ENCODE measurements around the gene GRM8. TPM values are rescaled to one million over a fixed set of nuclear protein-coding genes. Genes with fewer than 3 reads are reported as not detected.

The GRM8 gene
- total and polyA plus RNA-seq, 4 donors, result 0.28 to 4.9 (median 2.8) TPM

- Histone ChIP-seq H3K4me3 (ENCODE audit: low read depth in 1 of 3, low read length in 3 of 3) (no peak overlapping the region), H3K4me1 (ENCODE audit: control insufficient read depth in 4 of 4, insufficient read depth in 4 of 4, low read length in 3 of 4) (no peaks in the 10 kb centered on the region), H3K27ac (ENCODE audit: low read depth in 1 of 2, low read length in 2 of 2) (no peak overlapping the region), H3K36me3 (ENCODE audit: control insufficient read depth in 4 of 4, insufficient read depth in 3 of 4, low read depth in 1 of 4, low read length in 3 of 4) (no peaks in the 10 kb centered on the region), H3K9me3 (ENCODE audit: control insufficient read depth in 4 of 4, low read length in 3 of 4) (peaks cover 1 to 6% (median 3%) of the 10 kb centered on the region in 4 donors), H3K9ac (ENCODE audit: low read depth in 1 of 2, low read length in 2 of 2) (no peak overlapping the region), H3K27me3 (ENCODE audit: control insufficient read depth in 4 of 4, insufficient read depth in 4 of 4, low read length in 3 of 4) (no peaks in the 10 kb centered on the region)
- TF ChIP-seq ATF3 (IDR thresholded peaks at IDR 0.05), result no peak
- TF ChIP-seq HNF4G (IDR thresholded peaks at IDR 0.05), result no peak
- TF ChIP-seq MAX (IDR thresholded peaks at IDR 0.05), result no peak
- no peak for TF ChIP-seq NR2F2 (IDR thresholded peaks at IDR 0.05)
- TF ChIP-seq FOXA2 (IDR thresholded peaks at IDR 0.05), result no peak
- no peak for DNase-seq (ENCODE audit: low spot score)
These were observed 779.9 kb downstream of the GRM8 start for GRCh38 chr7:126472825-126473224.

GRCh38 chr7:126462405-126462804, 790.3 kb downstream of the GRM8 start:
- Histone ChIP-seq H3K27me3 (ENCODE audit: control insufficient read depth in 4 of 4, insufficient read depth in 4 of 4, low read length in 3 of 4) (no peaks in the 10 kb centered on the region), H3K4me3 (ENCODE audit: low read depth in 1 of 3, low read length in 3 of 3) (no peak overlapping the region), H3K36me3 (ENCODE audit: control insufficient read depth in 4 of 4, insufficient read depth in 3 of 4, low read depth in 1 of 4, low read length in 3 of 4) (no peaks in the 10 kb centered on the region), H3K27ac (ENCODE audit: low read depth in 1 of 2, low read length in 2 of 2) (no peak overlapping the region), H3K9ac (ENCODE audit: low read depth in 1 of 2, low read length in 2 of 2) (no peak overlapping the region), H3K9me3 (ENCODE audit: control insufficient read depth in 4 of 4, low read length in 3 of 4) (no peaks in the 10 kb centered on the region), H3K4me1 (ENCODE audit: control insufficient read depth in 4 of 4, insufficient read depth in 4 of 4, low read length in 3 of 4) (no peaks in the 10 kb centered on the region)
- 71% methylated on average over 2 of the region's 2 CpGs for WGBS
- DNase-seq (ENCODE audit: low spot score), result no peak
- TF ChIP-seq SP1 (IDR thresholded peaks at IDR 0.05) (no peak), CTCF (IDR thresholded peaks at IDR 0.05; ENCODE audit: low read depth, low read length, missing input control) (no peak), GABPA (IDR thresholded peaks at IDR 0.05 in 1 of 2, conservative IDR thresholded peaks at IDR 0.05 in 1 of 2) (no peak), JUND (IDR thresholded peaks at IDR 0.05) (no peak)

GRCh38 chr7:126460664-126461063, 792.1 kb downstream of the GRM8 start:
- no peak overlapping the region for H3K9ac ChIP-seq (ENCODE audit: low read depth in 1 of 2, low read length in 2 of 2)
- DNase-seq (ENCODE audit: low spot score), result no peak
- H3K36me3 ChIP-seq (ENCODE audit: control insufficient read depth in 4 of 4, insufficient read depth in 3 of 4, low read depth in 1 of 4, low read length in 3 of 4), result no peaks in the 10 kb centered on the region
- no peaks in the 10 kb centered on the region for H3K9me3 ChIP-seq (ENCODE audit: control insufficient read depth in 4 of 4, low read length in 3 of 4)
- H3K27ac ChIP-seq (ENCODE audit: low read depth in 1 of 2, low read length in 2 of 2), result no peak overlapping the region
- TF ChIP-seq ZBTB33 (IDR thresholded peaks at IDR 0.05) (no peak), GABPA (IDR thresholded peaks at IDR 0.05 in 1 of 2, conservative IDR thresholded peaks at IDR 0.05 in 1 of 2) (no peak), FOXA1 (IDR thresholded peaks at IDR 0.05) (no peak), NR2F2 (IDR thresholded peaks at IDR 0.05) (no peak), SP1 (IDR thresholded peaks at IDR 0.05) (no peak)
- H3K4me1 ChIP-seq (ENCODE audit: control insufficient read depth in 4 of 4, insufficient read depth in 4 of 4, low read length in 3 of 4), result no peaks in the 10 kb centered on the region
- no peaks in the 10 kb centered on the region for H3K27me3 ChIP-seq (ENCODE audit: control insufficient read depth in 4 of 4, insufficient read depth in 4 of 4, low read length in 3 of 4)
- WGBS, result 79% methylated on average over 2 of the region's 2 CpGs
- H3K4me3 ChIP-seq (ENCODE audit: low read depth in 1 of 3, low read length in 3 of 3), result no peak overlapping the region
